Measurements from ENCODE around the gene ANKRD2.
A peak's percentile ranks its signal among the peaks of the same experiment; 100 is the strongest.
"Not testable (repeated sequence)": the region's sequence is repeated elsewhere in the genome, so short reads cannot be mapped to it uniquely, and the experiment has no call there.

The ANKRD2 gene

GRCh38 chr10:97547271-97547600 is 25.3 kb upstream of the ANKRD2 start:
- no peak for DNase-seq

DNA sequence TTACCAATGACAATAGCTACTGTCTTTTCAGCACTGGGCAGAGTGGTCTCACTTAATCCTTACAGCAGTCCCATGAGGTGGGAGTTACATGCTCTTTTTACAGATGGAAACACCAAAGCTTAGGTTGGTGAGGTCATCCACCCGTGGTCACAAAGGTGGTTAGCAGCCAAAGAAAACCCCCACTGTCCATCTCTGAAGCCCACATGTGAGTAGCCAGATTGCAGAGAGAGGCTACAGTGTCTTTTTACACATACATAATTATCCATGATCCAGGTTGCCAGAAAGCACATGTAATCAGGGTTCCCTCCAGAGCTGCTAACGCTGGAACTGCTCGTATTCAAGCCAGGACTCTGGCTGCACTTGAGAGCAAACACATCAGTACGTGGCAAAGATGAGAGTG is 24.6 kb upstream of the ANKRD2 start:
- no peak for DNase-seq

- no peak for DNase-seq
Measured at GRCh38 chr10:97548828-97549455, 23.6 kb upstream of the ANKRD2 start.

DNA sequence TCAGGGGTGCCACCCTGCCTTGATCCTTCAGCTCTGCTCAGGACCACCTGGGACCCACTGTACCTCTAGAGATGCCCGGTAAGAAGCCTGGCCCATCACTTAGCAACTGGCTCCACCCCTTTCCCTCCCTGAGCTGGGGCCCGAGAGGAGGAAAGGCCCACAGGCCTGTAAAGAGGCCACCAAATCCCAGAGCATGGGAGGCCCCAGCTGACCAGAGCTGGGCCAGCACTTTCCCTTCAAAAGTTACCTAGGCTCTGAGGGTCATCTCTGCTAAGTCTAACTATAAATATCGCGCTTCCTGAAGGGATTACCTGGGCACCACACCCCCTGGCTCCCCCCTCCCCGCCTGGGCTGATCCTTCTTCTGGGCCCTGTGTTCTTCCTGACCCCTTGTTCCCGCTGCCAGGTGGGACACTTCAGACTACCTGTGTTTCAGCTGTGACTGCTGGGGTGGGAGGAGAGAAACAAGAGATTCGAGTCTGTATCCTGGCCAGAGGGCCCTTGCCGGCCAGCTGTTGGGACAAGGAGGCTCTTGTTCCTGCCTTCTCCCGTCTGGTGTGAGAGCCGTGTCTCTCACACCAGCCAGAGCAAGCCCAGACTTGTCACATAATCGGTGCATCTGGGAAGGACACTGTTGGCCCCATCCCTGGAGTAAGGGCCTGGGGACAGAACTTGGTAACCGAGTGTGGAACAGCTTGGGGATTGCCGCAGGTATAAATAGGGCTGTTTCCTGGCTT is 22.8 kb upstream of the ANKRD2 start:
- no peak for DNase-seq

GRCh38 chr10:97550336-97551149 is 22.0 kb upstream of the ANKRD2 start:
- no peak for DNase-seq

- DNase-seq = no peak
Measured at GRCh38 chr10:97551271-97551670, 21.3 kb upstream of the ANKRD2 start.

- DNase-seq = peak; percentile 75
Measured at GRCh38 chr10:97553575-97554031, 19.0 kb upstream of the ANKRD2 start.

- DNase-seq = not testable (repeated sequence)
Measured at GRCh38 chr10:97554336-97554735, 18.2 kb upstream of the ANKRD2 start.

DNA sequence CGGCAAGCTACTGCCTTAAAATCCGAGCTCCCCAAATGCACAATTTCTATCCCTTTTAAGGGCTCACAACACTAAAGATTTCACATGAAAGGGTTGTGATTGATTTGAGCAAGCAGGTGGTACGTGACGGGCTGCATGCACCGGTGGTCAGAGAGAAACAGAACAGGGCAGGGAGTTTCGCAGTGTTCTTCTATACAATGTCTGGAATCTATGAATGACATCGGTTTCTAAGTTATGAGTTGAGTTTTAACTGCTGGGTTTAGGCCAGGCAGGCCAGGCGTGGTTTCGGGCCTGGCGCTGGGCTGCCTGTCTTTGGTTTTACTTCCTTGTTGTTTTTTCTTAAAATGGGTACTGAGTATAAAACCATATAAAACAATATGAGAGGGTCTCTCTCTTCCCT is 17.0 kb upstream of the ANKRD2 start:
- DNase-seq = not testable (repeated sequence)

DNA sequence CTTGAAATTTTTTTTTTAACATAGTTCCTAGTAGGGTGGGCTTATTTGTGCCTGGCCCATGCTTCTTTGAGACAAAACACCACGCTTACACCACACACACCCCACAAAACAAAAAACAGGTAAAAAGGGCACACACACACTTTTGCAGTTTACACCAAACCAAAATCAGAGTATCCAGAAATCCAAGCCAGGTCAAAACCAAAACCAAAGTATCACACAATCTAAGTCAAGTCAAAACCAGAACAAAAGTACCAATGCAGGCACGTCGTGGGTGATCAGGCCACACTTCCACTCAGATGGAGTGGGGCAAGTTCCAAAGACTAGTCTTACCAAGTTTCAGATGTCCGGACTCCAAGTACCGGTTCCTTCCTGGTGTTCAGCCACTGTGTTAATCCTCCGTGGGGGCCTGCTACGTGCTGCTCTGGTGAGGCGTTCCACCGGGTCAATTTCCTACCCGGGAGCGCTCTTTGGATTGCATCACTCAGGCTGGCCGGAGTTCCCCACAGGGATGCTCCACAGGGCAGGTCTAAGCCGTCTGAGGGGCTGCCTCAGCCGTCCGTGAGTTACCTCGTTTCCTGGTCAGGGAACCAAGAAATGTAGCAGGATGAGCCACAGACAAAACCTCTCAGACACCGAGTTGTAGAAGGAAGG is 11.7 kb upstream of the ANKRD2 start:
- DNase-seq = not testable (repeated sequence)

- DNase-seq = not testable (repeated sequence)
Measured at GRCh38 chr10:97561386-97562077, 11.0 kb upstream of the ANKRD2 start.

DNA sequence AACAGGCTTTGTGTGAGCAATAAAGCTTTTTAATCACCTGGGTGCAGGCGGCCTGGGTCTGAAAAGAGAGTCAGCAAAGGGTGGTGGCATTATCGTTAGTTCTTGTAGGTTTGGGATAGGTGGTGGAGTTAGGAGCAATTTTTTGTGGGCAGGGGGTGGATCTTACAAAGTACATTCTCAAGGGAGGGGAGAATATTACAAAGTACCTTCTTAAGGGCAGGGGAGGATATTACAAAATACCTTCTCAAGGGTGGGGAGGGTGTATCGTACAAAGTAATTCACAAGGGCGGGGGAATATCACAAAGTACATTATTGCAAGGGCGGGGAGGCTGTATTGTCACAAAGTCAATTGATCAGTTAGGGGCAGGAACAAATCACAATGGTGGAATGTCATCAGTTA is 10.2 kb upstream of the ANKRD2 start:
- DNase-seq = not testable (repeated sequence)

- no peak for DNase-seq
Measured at GRCh38 chr10:97563337-97563736, 9.2 kb upstream of the ANKRD2 start.

DNA sequence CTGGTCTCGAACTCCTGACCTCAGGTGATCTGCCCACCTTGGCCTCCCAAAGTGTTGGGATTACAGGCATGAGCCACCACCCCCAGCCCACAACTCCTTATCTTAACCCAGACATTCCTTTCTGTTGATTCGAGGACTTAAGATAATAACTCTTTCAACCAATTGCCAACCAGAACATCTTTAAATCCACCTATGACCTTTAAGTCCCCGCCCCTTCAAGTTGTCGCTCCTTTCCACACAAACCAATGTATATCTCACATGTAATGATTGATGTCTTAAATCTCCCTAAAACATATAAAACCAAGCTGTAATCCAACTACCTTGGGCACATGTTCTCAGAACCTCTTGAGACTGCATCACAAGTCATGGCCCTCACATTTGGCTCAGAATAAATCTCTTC is 7.8 kb upstream of the ANKRD2 start:
- peak; percentile 72 for DNase-seq

DNA sequence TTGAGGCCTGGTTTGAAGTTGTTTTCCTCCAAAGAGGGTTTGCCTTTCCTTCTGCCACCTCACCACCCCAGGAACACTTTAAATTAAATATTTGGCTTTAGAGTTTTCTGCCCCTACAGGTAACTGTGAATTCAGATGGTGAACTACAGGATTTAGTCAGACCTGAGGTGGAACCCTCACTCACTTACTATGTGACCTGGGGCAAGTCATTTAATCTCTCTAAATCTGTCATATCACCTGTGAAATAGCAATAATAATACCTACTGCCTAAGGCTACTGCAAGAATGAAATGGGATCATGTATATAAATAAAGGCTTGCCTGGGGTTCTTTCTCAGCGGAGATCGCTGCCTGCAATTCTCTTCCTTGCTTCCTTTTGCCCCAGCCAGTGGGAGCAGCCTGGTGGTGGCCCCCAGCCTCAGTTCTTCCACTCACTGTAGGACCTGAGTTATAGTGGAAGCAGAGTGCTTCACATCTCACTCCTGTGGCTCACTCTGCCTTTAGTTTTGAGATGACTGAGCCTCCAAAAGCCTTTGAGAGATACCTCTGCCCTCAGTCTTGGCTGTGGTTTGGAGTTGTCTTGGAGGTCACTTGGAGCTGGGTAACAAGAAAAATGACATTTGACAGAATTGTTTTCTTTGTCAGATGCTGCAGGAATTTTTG is 6.1 kb upstream of the ANKRD2 start:
- DNase-seq = no peak

GRCh38 chr10:97567891-97568290 is 4.7 kb upstream of the ANKRD2 start:
- DNase-seq = no peak

DNA sequence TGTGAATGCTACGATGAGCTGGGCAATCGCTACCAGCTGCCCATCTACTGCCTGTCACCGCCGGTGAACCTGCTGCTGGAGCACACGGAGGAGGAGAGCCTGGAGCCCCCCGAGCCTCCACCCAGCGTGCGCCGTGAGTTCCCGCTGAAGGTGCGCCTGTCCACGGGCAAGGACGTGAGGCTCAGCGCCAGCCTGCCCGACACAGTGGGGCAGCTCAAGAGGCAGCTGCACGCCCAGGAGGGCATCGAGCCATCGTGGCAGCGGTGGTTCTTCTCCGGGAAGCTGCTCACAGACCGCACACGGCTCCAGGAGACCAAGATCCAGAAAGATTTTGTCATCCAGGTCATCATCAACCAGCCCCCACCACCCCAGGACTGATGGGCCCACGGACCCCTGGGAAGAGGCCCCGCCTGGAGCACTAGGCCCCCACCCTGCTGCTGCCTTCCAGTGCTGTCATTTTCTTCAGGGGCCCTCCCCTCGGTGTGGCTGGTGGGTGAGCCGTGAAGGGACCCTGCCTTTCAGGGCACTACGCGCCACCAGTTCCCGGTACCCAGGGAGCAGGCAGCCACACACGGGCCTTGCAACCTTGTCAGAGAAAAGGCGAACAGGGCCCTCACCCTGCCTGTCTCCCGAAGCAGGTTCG is 2.3 kb upstream of the ANKRD2 start:
- no peak for DNase-seq

- no peak for DNase-seq
Measured at GRCh38 chr10:97570789-97571471, 1.6 kb upstream of the ANKRD2 start.

DNA sequence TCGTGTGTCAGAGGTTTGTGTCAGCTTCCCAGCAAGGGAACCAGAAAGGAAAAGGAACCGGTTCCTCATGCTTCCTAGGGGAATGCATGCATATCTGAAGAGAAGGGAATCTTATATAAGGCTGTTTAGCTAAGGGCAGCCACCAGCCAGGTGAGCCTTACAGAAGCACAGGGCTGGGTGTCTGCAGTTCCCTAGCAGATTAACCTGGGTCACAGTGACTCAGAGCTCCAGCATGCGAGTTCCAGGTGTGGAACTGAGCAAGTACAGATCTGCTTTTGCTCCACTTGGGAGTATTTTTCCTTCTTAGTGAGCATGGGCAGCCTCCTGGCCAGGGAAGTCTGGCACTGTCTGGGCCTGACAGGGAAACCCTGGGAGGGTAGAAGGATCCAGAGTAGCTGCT is 957 bp upstream of the ANKRD2 start:
- DNase-seq = no peak

DNA sequence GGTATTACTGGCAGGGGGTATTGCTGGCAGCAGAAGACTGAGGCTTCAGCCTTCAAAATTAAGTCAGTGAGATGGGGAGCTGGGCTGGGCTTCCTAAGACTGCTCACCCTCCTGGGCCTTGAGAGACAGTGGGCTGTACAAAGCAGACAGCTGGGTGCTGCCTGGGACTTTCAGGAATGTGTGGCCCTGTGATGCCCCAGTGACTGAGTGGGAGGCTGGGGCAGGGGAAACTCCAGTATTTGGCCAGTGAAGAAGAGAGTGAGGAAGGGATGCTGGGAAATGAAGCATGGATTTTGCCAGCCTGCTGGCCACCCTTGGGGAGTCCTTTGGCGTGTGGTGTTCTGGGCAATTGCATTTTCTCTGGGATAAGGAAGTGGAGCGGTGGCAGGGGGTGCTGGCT is 442 bp downstream of the ANKRD2 start:
- DNase-seq = no peak

GRCh38 chr10:97573672-97574071 is 1.1 kb downstream of the ANKRD2 start:
- DNase-seq = no peak
